Mesothelial cell of epicardium (in vitro differentiated cells): ENCODE results near the gene ROR2. TPM values are rescaled to one million over a fixed set of nuclear protein-coding genes. Genes with fewer than 3 reads are reported as not detected.

Experiments
- DNase-seq, 2 experiments: peaks; one replicate each; pipeline ENCODE4 v3.0.0; 2021; ENCODE audit warnings: low spot score in 2 of 2; ENCODE audit not compliant: unreplicated experiment in 2 of 2
- H3K27ac Mint-ChIP-seq: 2 replicates; pipeline ENCODE4 v1.8.0; 2021; ENCODE audit warnings: mixed read lengths
- H3K27me3 Mint-ChIP-seq: 2 replicates; pipeline ENCODE4 v1.8.0; 2021; ENCODE audit warnings: low read depth, mixed read lengths
- H3K36me3 Mint-ChIP-seq: 2 replicates; pipeline ENCODE4 v1.8.0; 2021; ENCODE audit warnings: mixed read lengths
- H3K4me1 Mint-ChIP-seq: 2 replicates; pipeline ENCODE4 v1.8.0; 2021; ENCODE audit warnings: mixed read lengths
- H3K4me3 Mint-ChIP-seq: 2 replicates; pipeline ENCODE4 v1.8.0; 2021; ENCODE audit warnings: mild to moderate bottlenecking, moderate library complexity, mixed read lengths
- H3K9me3 Mint-ChIP-seq: 2 replicates; pipeline ENCODE4 v1.8.0; 2021; ENCODE audit warnings: mixed read lengths
- total RNA-seq: library from RNA; stranded (reverse); gene quantifications from 3 replicates; pipeline ENCODE4 v1.2.1, GENCODE V29; 2021
- TF ChIP-seq, protein P1 (sequence below): fragments of 200-600 bp; sonication (generic); IDR thresholded peaks from one replicate; pipeline ENCODE4 v1.5.0; 2021; ENCODE audit warnings: antibody characterized with exemption; ENCODE audit not compliant: unreplicated experiment

Gene ROR2
- total RNA-seq, 1 donor from 2014 or later: 41.0 TPM

DNA sequence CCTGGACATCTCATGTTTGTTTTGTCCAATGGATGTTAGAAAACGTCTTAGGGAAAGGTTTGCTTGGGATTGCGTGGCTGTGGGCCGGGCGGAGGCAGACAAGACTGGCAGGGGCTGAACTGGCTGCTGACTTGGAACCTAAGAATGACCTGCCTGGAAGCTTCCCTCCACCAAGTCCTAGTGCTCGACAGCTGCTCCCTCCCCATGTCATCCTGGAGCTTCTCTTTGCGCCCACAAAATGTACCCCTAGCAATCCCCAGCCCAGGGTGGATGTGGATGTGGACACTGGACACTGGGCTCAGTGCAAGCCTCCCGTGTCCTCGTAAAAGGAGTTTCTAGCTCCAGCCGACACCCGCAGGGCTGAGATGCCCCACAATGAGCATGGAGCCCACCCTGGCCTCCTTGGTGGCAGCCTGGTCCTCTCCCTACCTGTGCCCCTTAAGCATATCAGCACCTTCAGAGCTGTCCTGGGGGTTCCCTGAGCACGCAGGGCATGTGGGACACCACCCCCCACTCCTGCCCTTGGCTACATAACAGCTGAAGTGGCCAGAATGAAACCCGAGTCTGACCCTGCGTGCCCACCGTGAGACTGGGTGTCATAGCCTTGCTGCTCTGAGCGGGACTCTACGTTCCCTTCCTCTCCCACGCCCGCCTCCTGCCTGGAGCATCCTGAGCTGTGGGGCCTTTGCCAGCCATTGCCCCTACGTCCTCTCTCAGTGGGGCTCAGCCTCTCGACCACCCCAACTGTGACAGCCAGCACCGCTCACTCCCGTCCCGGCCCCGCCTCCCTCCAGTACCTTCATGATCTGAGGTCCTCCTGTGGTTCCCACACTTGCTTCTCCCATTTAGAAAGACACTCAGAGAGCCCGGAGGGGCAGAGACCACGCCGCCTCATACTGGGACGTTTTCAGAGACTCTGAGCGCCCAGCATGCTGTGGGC lies 180.8 kb downstream of the ROR2 start:
- H3K36me3 Mint-ChIP-seq: peaks cover 11% of the 10 kb centered on the region

DNA sequence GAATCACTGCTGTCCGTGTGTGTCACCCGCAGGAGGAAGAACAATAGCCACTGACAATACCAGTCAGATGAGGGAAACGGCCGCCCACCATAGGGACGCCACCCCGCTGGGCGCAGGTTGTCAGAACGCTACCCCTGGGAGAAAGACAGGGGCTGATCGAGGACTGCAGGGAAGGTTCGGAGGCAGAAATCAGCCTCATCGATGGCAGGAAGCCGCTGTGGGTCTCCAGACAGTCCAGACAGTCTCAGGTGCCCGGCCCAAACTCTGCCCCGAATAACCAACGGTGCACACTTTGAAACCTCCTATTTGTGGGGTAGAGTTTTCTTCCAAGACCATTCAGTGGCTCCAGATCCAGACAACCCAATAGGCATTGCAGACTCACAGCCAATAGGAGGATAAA lies 181.5 kb downstream of the ROR2 start:
- TF ChIP-seq, protein P1, sequence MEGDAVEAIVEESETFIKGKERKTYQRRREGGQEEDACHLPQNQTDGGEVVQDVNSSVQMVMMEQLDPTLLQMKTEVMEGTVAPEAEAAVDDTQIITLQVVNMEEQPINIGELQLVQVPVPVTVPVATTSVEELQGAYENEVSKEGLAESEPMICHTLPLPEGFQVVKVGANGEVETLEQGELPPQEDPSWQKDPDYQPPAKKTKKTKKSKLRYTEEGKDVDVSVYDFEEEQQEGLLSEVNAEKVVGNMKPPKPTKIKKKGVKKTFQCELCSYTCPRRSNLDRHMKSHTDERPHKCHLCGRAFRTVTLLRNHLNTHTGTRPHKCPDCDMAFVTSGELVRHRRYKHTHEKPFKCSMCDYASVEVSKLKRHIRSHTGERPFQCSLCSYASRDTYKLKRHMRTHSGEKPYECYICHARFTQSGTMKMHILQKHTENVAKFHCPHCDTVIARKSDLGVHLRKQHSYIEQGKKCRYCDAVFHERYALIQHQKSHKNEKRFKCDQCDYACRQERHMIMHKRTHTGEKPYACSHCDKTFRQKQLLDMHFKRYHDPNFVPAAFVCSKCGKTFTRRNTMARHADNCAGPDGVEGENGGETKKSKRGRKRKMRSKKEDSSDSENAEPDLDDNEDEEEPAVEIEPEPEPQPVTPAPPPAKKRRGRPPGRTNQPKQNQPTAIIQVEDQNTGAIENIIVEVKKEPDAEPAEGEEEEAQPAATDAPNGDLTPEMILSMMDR: no peak
- Mint-ChIP-seq H3K4me3 (no peak overlapping the region), H3K9me3 (peaks cover 16% of the 10 kb centered on the region), H3K36me3 (peaks cover 11% of the 10 kb centered on the region), H3K4me1 (peaks cover 40% of the 10 kb centered on the region), H3K27ac (no peak overlapping the region), H3K27me3 (no peaks in the 10 kb centered on the region)
- no peak for DNase-seq

More for the DNA sequence above, 180.8 kb downstream of the ROR2 start:
- DNase-seq: no peak
- Mint-ChIP-seq H3K4me1 (peaks cover 44% of the 10 kb centered on the region), H3K27ac (no peak overlapping the region), H3K4me3 (no peak overlapping the region), H3K9me3 (peaks cover 14% of the 10 kb centered on the region), H3K27me3 (no peaks in the 10 kb centered on the region)
- TF ChIP-seq, protein P1: no peak

DNA sequence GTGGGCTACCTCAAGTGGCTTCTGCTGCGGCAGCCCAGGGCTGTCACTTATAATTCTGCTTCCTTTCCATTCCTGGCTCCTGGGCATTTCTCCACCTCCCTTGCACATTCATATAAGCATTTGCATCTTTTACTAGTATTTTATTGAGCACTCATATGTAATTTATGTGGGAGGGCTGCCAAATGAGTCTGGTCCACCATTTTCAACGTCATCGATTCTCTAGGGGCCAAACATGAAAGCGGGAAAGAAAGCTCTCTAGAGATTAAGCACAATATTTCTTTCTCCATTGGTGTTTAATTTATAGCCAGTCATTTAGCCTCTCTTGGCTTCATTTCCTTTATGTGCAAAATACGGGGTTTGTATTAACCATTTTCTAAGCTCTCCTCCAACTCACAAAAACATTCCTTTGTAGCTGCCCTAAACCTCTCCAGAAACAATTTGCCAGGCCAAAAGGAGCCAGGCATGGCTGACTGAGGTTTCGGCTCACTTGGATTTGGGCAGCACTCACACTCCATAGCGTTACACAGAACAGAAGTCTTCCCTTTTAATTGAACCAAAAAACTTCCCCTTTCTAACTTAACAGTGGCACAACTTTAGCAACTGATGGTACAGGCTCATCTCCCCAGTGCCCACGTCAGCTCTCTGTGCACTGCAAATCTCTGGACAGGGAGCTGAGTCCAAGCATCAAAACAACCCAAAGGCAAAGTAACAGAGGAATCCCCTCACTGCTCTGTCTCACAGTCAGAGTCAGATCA lies 183.5 kb downstream of the ROR2 start:
- Mint-ChIP-seq H3K4me1 (peaks cover 24% of the 10 kb centered on the region), H3K9me3 (peaks cover 32% of the 10 kb centered on the region), H3K4me3 (no peak overlapping the region), H3K36me3 (peaks cover 20% of the 10 kb centered on the region), H3K27me3 (no peaks in the 10 kb centered on the region), H3K27ac (peak overlapping the region; percentile 3)
- TF ChIP-seq, protein P1: no peak
- no peak for DNase-seq

DNA sequence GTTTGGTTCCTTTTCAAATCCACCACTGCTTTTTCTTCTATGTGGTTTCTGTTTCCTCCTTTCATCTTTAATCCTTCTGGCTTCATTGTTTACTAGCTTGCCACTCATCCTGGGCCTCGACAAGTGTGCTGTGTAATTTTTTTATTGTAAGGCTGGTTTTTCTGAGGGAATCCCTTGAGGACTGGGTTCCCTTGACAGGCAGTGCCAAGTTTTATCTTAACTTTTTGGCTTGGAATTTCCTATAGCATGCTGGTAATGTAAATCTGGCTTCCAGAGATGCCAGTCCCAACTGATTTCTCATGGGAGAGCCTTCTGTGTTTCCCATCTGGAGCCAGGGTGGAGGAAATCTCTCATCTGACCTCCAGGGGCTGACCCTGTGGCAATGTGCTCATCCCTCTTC lies 184.7 kb downstream of the ROR2 start:
- H3K27me3 Mint-ChIP-seq: no peaks in the 10 kb centered on the region
- H3K9me3 Mint-ChIP-seq: peaks cover 34% of the 10 kb centered on the region
- TF ChIP-seq, protein P1: no peak
- no peak overlapping the region for H3K4me3 Mint-ChIP-seq
- H3K4me1 Mint-ChIP-seq: peaks cover 12% of the 10 kb centered on the region
- H3K27ac Mint-ChIP-seq: no peak overlapping the region
- peaks cover 21% of the 10 kb centered on the region for H3K36me3 Mint-ChIP-seq
- no peak for DNase-seq

DNA sequence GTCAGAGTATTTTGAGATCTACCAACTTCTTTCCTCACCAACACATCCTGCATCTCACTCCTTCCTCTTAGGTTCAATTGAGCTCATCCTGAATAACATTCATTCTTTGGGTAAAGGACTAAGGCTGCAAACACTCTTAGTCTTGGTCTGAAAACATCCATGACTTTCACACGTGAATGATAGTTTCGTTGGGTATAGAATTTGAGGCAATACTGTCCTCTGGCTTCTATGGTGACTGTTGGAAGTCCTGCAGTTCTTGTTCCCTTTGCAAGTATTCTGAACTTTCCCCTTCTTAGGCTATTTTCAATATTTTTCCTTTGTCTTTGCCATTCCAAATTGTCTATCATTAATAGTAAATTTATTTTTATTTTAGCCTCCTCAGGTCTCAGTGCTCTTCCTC lies 185.4 kb downstream of the ROR2 start:
- peaks cover 10% of the 10 kb centered on the region for H3K4me1 Mint-ChIP-seq
- TF ChIP-seq, protein P1: no peak
- no peak for DNase-seq
- H3K27me3 Mint-ChIP-seq: no peaks in the 10 kb centered on the region
- no peak overlapping the region for H3K4me3 Mint-ChIP-seq
- H3K36me3 Mint-ChIP-seq: peaks cover 21% of the 10 kb centered on the region
- peaks cover 34% of the 10 kb centered on the region for H3K9me3 Mint-ChIP-seq
- H3K27ac Mint-ChIP-seq: no peak overlapping the region
